SK-N-SH (cell line): Measurements from ENCODE around the gene TBC1D1. TPM values are rescaled to one million over a fixed set of nuclear protein-coding genes. Genes with fewer than 3 reads are reported as not detected.

ENCODE experiments used
- CTCF ChIA-PET: fragments of 300-600, 350-600 bp; formaldehyde crosslinking; extraction: SDS; loops from one replicate; lab custom pipeline; 2021; lab: Yijun Ruan, JAX
- POLR2A ChIA-PET: fragments of 350-600 bp; sonication (Branson Sonifier 250); formaldehyde crosslinking; extraction: SDS; loops from one replicate; lab custom pipeline; 2020; ENCODE audit warnings: antibody characterized with exemption, inconsistent platforms; lab: Yijun Ruan, JAX
- DNase-seq: peaks from one replicate; pipeline ENCODE4 v3.0.0; 2012
- H2AFZ ChIP-seq: fragments of 200-600 bp; sonication (generic); 2 replicates; pipeline ENCODE4 v1.8.1; 2016; ENCODE audit warnings: antibody characterized with exemption, mild to moderate bottlenecking, low read depth
- H3F3A ChIP-seq: fragments of 200-600 bp; sonication (generic); replicated peaks from 2 replicates; pipeline ENCODE3; 2016; ENCODE audit warnings: antibody characterized with exemption, mild to moderate bottlenecking; ENCODE audit not compliant: insufficient read depth
- H3K27ac ChIP-seq, 2 experiments: fragments of 200-500 bp in 1 of 2; fragments of 200-600 bp in 1 of 2; sonication (Bioruptor generic) in 1 of 2; sonication (generic), shearing (Covaris generic) in 1 of 2; 2 replicates each; pipeline versions ENCODE4 v1.5.1 to v1.6.1; 2014 to 2016; ENCODE audit warnings: low read depth in 2 of 2, inconsistent platforms in 1 of 2, low read length in 1 of 2, mild to moderate bottlenecking in 1 of 2, mixed read lengths in 1 of 2
- H3K27me3 ChIP-seq: fragments of 200-600 bp; sonication (generic), shearing (Covaris generic); 2 replicates; pipeline ENCODE4 v1.6.1; 2016; ENCODE audit warnings: mixed run types; ENCODE audit not compliant: insufficient read depth
- H3K36me3 ChIP-seq, 2 experiments: fragments of 200-500 bp in 1 of 2; fragments of 200-600 bp in 1 of 2; sonication (Bioruptor generic) in 1 of 2; sonication (generic) in 1 of 2; replicated peaks in 1 of 2; 2 replicates each; pipeline versions ENCODE3 to v1.5.1; 2014 to 2016; ENCODE audit warnings: low read length in 1 of 2, mild to moderate bottlenecking in 1 of 2; ENCODE audit not compliant: insufficient read depth in 2 of 2, control insufficient read depth in 1 of 2
- H3K4me1 ChIP-seq, 2 experiments: fragments of 200-500 bp in 1 of 2; fragments of 200-600 bp in 1 of 2; sonication (Bioruptor generic) in 1 of 2; sonication (generic), shearing (Covaris generic) in 1 of 2; 2 replicates each; pipeline versions ENCODE4 v1.5.1 to v1.6.1; 2014 to 2016; ENCODE audit warnings: low read depth in 1 of 2, low read length in 1 of 2, mixed run types in 1 of 2; ENCODE audit not compliant: insufficient read depth in 2 of 2, control insufficient read depth in 1 of 2
- H3K4me2 ChIP-seq: fragments of 200-600 bp; sonication (generic), shearing (Covaris generic); 2 replicates; pipeline ENCODE4 v1.6.1; 2017; ENCODE audit warnings: mixed run types
- H3K4me3 ChIP-seq, 2 experiments: fragments of 200-500 bp in 1 of 2; fragments of 200-600 bp in 1 of 2; sonication (Bioruptor generic) in 1 of 2; sonication (generic), shearing (Covaris generic) in 1 of 2; 2 replicates each; pipeline versions ENCODE4 v1.5.1 to v1.8.1; 2014 to 2016; ENCODE audit warnings: low read depth in 2 of 2, inconsistent platforms in 1 of 2, low read length in 1 of 2, mild to moderate bottlenecking in 1 of 2, mixed read lengths in 1 of 2, moderate library complexity in 1 of 2
- H3K79me2 ChIP-seq: fragments of 200-600 bp; sonication (generic); 2 replicates; pipeline ENCODE4 v1.8.1; 2017; ENCODE audit warnings: mild to moderate bottlenecking; ENCODE audit not compliant: insufficient read depth
- H3K9ac ChIP-seq: fragments of 200-600 bp; sonication (generic); 2 replicates; pipeline ENCODE4 v1.6.1; 2017; ENCODE audit warnings: mixed run types
- H3K9me2 ChIP-seq: fragments of 200-600 bp; sonication (generic); 2 replicates; pipeline ENCODE4 v1.6.1; 2017; ENCODE audit warnings: mixed run types
- H3K9me3 ChIP-seq: fragments of 200-600 bp; sonication (generic); 2 replicates; pipeline ENCODE4 v1.6.1; 2017; ENCODE audit warnings: mixed run types, mild to moderate bottlenecking, moderate library complexity
- H4K20me1 ChIP-seq: fragments of 200-600 bp; sonication (generic); 2 replicates; pipeline ENCODE4 v1.6.1; 2017; ENCODE audit warnings: mild to moderate bottlenecking, mixed run types; ENCODE audit not compliant: insufficient read depth
- EP300 ChIP-seq, 2 experiments: IDR thresholded peaks; 2 replicates each; pipeline versions ENCODE4 v1.4.0 to v1.6.1; 2012; ENCODE audit warnings: borderline replicate concordance in 1 of 2, low read depth in 1 of 2, low read length in 1 of 2
- FOXJ3 ChIP-seq: sonication (generic); formaldehyde crosslinking; IDR thresholded peaks from 2 replicates; pipeline ENCODE4 v1.5.1; 2020; ENCODE audit warnings: mild to moderate bottlenecking, missing genetic modification reagents
- GABPA ChIP-seq: IDR thresholded peaks from 2 replicates; pipeline ENCODE4 v1.4.0; 2012; ENCODE audit warnings: low read depth, mild to moderate bottlenecking
- JUND ChIP-seq: IDR thresholded peaks from 2 replicates; pipeline ENCODE4 v1.4.0; 2012
- MXI1 ChIP-seq: IDR thresholded peaks from 2 replicates; pipeline ENCODE4 v1.6.1; 2012; ENCODE audit warnings: mild to moderate bottlenecking, low read depth, low read length, improper control_type of control experiment
- POLR2AphosphoS5 ChIP-seq: IDR thresholded peaks from 2 replicates; pipeline ENCODE4 v1.6.1; 2012; ENCODE audit warnings: low read depth, low read length
- RAD21 ChIP-seq: IDR thresholded peaks from 2 replicates; pipeline ENCODE4 v1.6.1; 2012; ENCODE audit warnings: mild to moderate bottlenecking, low read length
- RCOR1 ChIP-seq: fragments of 150-350 bp; IDR thresholded peaks from 2 replicates; pipeline ENCODE4 v1.6.1; 2017; ENCODE audit warnings: antibody characterized with exemption, low read length
- RFX5 ChIP-seq: IDR thresholded peaks from 2 replicates; pipeline ENCODE4 v1.6.1; 2012; ENCODE audit warnings: mild to moderate bottlenecking, improper control_type of control experiment, low read length
- RXRA ChIP-seq: IDR thresholded peaks from 2 replicates; pipeline ENCODE4 v1.4.0; 2012; ENCODE audit warnings: low read depth, mild to moderate bottlenecking, borderline replicate concordance
- SIN3A ChIP-seq: IDR thresholded peaks from 2 replicates; pipeline ENCODE4 v1.6.1; 2012; ENCODE audit warnings: low read depth, mild to moderate bottlenecking, low read length, moderate library complexity, borderline replicate concordance
- SMC3 ChIP-seq: IDR thresholded peaks from 2 replicates; pipeline ENCODE4 v1.6.1; 2012; ENCODE audit warnings: low read depth, low read length, improper control_type of control experiment
- TAF1 ChIP-seq: IDR thresholded peaks from 2 replicates; pipeline ENCODE4 v1.6.1; 2012; ENCODE audit warnings: low read depth, mild to moderate bottlenecking, low read length, moderate library complexity, borderline replicate concordance
- TCF12 ChIP-seq: IDR thresholded peaks from 2 replicates; pipeline ENCODE4 v1.4.0; 2012
- TEAD4 ChIP-seq: IDR thresholded peaks from 2 replicates; pipeline ENCODE4 v1.4.0; 2012; ENCODE audit warnings: mild to moderate bottlenecking, borderline replicate concordance; ENCODE audit not compliant: insufficient read depth
- WGBS: methylation state at CpG from one replicate; pipeline ENCODE4 v1.1.6; 2017; ENCODE audit warnings: low lambda C conversion rate; 5-methylcytosine and 5-hydroxymethylcytosine counted together
- polyA plus RNA-seq, 3 experiments: library from polyadenylated mRNA; depleted of rRNA; stranded (reverse); fragments of >200 nt; gene quantifications; 2 replicates each; pipeline ENCODE4 v1.2.3, GENCODE V29; 2012
- TF ChIP-seq, protein P1 (sequence below): fragments of 150-350 bp; IDR thresholded peaks from 2 replicates; pipeline ENCODE4 v1.6.1; 2016; ENCODE audit warnings: mild to moderate bottlenecking, low read depth, low read length
- TF ChIP-seq, protein P2 (sequence below): IDR thresholded peaks from 2 replicates; pipeline ENCODE4 v1.4.0; 2012; ENCODE audit warnings: low read depth, borderline replicate concordance
- TF ChIP-seq, protein P3 (sequence below): IDR thresholded peaks from 2 replicates; pipeline ENCODE4 v1.4.0; 2012; ENCODE audit warnings: low read depth, borderline replicate concordance
- TF ChIP-seq, protein P4 (sequence below): fragments of 200-600 bp; sonication (generic); IDR thresholded peaks from 2 replicates; pipeline ENCODE4 v1.6.1; 2017; ENCODE audit warnings: antibody characterized with exemption, mild to moderate bottlenecking, moderate library complexity
- TF ChIP-seq, protein P5 (sequence below): IDR thresholded peaks from 2 replicates; pipeline ENCODE4; 2012

The TBC1D1 gene
- polyA plus RNA-seq, 1 of the 3 experiments (the other 2 are of a cell fraction), result 29.8 TPM

DNA sequence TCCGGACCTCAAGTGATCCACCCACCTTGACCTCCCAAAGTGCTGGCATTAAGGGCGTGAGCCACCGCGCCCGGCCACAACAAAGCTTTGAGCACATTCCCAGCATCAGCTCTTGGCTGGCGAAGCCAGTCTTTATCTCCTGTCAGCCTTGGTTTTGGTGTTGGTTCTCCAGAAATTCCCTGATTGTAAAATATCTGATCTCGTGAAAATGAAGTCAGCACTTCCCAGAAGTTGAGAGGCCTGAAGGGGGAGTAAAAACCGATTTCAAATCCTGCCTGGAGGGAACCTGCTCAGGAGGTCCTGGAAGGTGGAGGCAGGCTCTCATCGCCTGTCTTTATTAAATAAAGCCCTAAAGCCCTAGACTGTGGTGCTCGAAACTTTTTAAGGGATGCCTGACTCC lies 102.9 kb downstream of the TBC1D1 start:
- no peak overlapping the region for H2AFZ ChIP-seq
- H3K4me3 ChIP-seq, result no peak overlapping the region
- H3K9me3 ChIP-seq, result no peaks in the 10 kb centered on the region
- no peaks in the 10 kb centered on the region for H3K27me3 ChIP-seq
- no peaks in the 10 kb centered on the region for H3F3A ChIP-seq
- WGBS, result 88% methylated on average over 9 of the region's 10 CpGs
- ChIA-PET CTCF (interaction anchor here (0.8 kb wide), 1 partner anchor 195 kb away, joined by 3 read pairs; no protein-coding TSS in a partner anchor), POLR2A (no interaction called here)
- H3K9me2 ChIP-seq, result no peaks in the 10 kb centered on the region
- no peak overlapping the region for H3K9ac ChIP-seq
- no peaks in the 10 kb centered on the region for H3K36me3 ChIP-seq
- no peaks in the 10 kb centered on the region for H3K4me1 ChIP-seq
- DNase-seq, result no peak
- no peak overlapping the region for H3K4me2 ChIP-seq
- TF ChIP-seq SMC3, result no peak
- no peak for TF ChIP-seq GABPA
- TF ChIP-seq RCOR1, result no peak
- no peak for TF ChIP-seq RAD21
- TF ChIP-seq SIN3A, result no peak
- TF ChIP-seq TCF12, result no peak
- TF ChIP-seq POLR2AphosphoS5, result no peak
- TF ChIP-seq, protein P1, sequence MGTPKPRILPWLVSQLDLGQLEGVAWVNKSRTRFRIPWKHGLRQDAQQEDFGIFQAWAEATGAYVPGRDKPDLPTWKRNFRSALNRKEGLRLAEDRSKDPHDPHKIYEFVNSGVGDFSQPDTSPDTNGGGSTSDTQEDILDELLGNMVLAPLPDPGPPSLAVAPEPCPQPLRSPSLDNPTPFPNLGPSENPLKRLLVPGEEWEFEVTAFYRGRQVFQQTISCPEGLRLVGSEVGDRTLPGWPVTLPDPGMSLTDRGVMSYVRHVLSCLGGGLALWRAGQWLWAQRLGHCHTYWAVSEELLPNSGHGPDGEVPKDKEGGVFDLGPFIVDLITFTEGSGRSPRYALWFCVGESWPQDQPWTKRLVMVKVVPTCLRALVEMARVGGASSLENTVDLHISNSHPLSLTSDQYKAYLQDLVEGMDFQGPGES, result no peak
- no peak for TF ChIP-seq RFX5
- no peak for TF ChIP-seq RXRA
- TF ChIP-seq EP300 (IDR thresholded peaks at IDR 0.05; ENCODE audit: borderline replicate concordance in 1 of 2, low read depth in 1 of 2, low read length in 1 of 2), result no peak
- TF ChIP-seq TAF1, result no peak
- TF ChIP-seq, protein P2, sequence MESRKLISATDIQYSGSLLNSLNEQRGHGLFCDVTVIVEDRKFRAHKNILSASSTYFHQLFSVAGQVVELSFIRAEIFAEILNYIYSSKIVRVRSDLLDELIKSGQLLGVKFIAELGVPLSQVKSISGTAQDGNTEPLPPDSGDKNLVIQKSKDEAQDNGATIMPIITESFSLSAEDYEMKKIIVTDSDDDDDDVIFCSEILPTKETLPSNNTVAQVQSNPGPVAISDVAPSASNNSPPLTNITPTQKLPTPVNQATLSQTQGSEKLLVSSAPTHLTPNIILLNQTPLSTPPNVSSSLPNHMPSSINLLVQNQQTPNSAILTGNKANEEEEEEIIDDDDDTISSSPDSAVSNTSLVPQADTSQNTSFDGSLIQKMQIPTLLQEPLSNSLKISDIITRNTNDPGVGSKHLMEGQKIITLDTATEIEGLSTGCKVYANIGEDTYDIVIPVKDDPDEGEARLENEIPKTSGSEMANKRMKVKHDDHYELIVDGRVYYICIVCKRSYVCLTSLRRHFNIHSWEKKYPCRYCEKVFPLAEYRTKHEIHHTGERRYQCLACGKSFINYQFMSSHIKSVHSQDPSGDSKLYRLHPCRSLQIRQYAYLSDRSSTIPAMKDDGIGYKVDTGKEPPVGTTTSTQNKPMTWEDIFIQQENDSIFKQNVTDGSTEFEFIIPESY, result no peak
- TF ChIP-seq, protein P3, sequence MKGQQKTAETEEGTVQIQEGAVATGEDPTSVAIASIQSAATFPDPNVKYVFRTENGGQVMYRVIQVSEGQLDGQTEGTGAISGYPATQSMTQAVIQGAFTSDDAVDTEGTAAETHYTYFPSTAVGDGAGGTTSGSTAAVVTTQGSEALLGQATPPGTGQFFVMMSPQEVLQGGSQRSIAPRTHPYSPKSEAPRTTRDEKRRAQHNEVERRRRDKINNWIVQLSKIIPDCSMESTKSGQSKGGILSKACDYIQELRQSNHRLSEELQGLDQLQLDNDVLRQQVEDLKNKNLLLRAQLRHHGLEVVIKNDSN, result no peak
- TF ChIP-seq, all 33 proteins: peak for 0
- Histone ChIP-seq H4K20me1 (no peaks in the 10 kb centered on the region), H3K79me2 (peaks cover 14% of the 10 kb centered on the region), H3K27ac (no peak overlapping the region)

DNA sequence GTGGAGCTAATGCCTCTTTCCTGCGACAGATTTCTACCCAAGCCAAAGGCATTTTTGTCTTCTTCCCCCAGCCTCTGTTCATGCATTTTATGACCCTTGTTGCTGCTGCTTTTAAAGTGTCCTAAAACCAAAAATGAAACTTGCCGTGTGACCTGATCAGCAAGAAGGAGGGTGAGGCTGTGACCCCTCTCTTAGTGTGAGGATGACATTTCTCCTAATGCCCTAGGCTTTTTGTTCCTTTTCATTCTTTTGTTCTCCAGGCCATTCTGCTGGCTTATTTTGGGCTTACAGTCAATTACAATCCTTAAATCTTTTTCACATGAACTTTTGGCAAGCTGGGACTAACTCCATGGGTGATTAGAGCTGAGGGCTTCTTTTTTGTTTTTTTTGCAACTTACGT lies 103.7 kb downstream of the TBC1D1 start:
- CTCF ChIA-PET, result interaction anchor here (0.8 kb wide), 1 partner anchor 195 kb away, joined by 3 read pairs; no protein-coding TSS in a partner anchor
- no peaks in the 10 kb centered on the region for H3K36me3 ChIP-seq
- no peaks in the 10 kb centered on the region for H4K20me1 ChIP-seq
- 96% methylated on average over 3 of the region's 3 CpGs for WGBS
- H3K4me3 ChIP-seq, result no peak overlapping the region
- no peaks in the 10 kb centered on the region for H3K9me3 ChIP-seq
- H3K4me1 ChIP-seq, result no peaks in the 10 kb centered on the region; a peak in 1 of 4 replicates
- no peaks in the 10 kb centered on the region for H3K27me3 ChIP-seq
- no peak overlapping the region for H2AFZ ChIP-seq
- no peaks in the 10 kb centered on the region for H3K9me2 ChIP-seq
- no peak overlapping the region for H3K9ac ChIP-seq
- no peak for DNase-seq
- H3K27ac ChIP-seq, result no peak overlapping the region
- POLR2A ChIA-PET, result no interaction called here
- H3K79me2 ChIP-seq, result peaks cover 10% of the 10 kb centered on the region
- H3F3A ChIP-seq, result no peaks in the 10 kb centered on the region
- H3K4me2 ChIP-seq, result no peak overlapping the region
- TF ChIP-seq TEAD4 (no peak), GABPA (no peak), RAD21 (no peak), FOXJ3 (CRISPR knock-in tag) (no peak), MXI1 (no peak), JUND (no peak)
- TF ChIP-seq, protein P4, sequence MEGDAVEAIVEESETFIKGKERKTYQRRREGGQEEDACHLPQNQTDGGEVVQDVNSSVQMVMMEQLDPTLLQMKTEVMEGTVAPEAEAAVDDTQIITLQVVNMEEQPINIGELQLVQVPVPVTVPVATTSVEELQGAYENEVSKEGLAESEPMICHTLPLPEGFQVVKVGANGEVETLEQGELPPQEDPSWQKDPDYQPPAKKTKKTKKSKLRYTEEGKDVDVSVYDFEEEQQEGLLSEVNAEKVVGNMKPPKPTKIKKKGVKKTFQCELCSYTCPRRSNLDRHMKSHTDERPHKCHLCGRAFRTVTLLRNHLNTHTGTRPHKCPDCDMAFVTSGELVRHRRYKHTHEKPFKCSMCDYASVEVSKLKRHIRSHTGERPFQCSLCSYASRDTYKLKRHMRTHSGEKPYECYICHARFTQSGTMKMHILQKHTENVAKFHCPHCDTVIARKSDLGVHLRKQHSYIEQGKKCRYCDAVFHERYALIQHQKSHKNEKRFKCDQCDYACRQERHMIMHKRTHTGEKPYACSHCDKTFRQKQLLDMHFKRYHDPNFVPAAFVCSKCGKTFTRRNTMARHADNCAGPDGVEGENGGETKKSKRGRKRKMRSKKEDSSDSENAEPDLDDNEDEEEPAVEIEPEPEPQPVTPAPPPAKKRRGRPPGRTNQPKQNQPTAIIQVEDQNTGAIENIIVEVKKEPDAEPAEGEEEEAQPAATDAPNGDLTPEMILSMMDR, result no peak
- TF ChIP-seq, protein P5, sequence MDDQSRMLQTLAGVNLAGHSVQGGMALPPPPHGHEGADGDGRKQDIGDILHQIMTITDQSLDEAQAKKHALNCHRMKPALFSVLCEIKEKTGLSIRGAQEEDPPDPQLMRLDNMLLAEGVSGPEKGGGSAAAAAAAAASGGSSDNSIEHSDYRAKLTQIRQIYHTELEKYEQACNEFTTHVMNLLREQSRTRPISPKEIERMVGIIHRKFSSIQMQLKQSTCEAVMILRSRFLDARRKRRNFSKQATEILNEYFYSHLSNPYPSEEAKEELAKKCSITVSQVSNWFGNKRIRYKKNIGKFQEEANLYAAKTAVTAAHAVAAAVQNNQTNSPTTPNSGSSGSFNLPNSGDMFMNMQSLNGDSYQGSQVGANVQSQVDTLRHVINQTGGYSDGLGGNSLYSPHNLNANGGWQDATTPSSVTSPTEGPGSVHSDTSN, result no peak
